Neural cell (in vitro differentiated cells): ENCODE results near the gene GATA2.

Source experiments
- CTCF ChIP-seq: fragments of 450-650 bp; IDR thresholded peaks from 2 replicates; pipeline ENCODE4 v1.5.1; 2014; ENCODE audit warnings: antibody characterized with exemption, mild to moderate bottlenecking, moderate library complexity; ENCODE audit not compliant: poor library complexity, severe bottlenecking
- EP300 ChIP-seq: fragments of 450-650 bp; conservative IDR thresholded peaks from 2 replicates; pipeline ENCODE4 v1.6.1; 2014; ENCODE audit warnings: antibody characterized with exemption, mild to moderate bottlenecking, moderate library complexity; ENCODE audit not compliant: poor library complexity, severe bottlenecking
- EZH2 ChIP-seq: fragments of 200-600, 300-800 bp; shearing (Covaris generic), sonication (generic); IDR thresholded peaks from 2 replicates; pipeline ENCODE4 v1.6.1; 2014; ENCODE audit warnings: antibody characterized with exemption, low read length, borderline replicate concordance, mild to moderate bottlenecking; ENCODE audit not compliant: insufficient read depth, poor library complexity, severe bottlenecking
- MXI1 ChIP-seq: fragments of 450-650 bp; conservative IDR thresholded peaks from 2 replicates; pipeline ENCODE4 v1.6.1; 2014; ENCODE audit warnings: antibody characterized with exemption, mild to moderate bottlenecking; ENCODE audit not compliant: poor library complexity, severe bottlenecking
- POLR2AphosphoS5 ChIP-seq: IDR thresholded peaks from 2 replicates; pipeline ENCODE4 v1.6.1; 2012
- RAD21 ChIP-seq: fragments of 450-650 bp; conservative IDR thresholded peaks from 2 replicates; pipeline ENCODE4 v1.6.1; 2014; ENCODE audit warnings: antibody characterized with exemption, mild to moderate bottlenecking, moderate library complexity
- REST ChIP-seq: IDR thresholded peaks from 2 replicates; pipeline ENCODE4 v1.6.1; 2012; ENCODE audit warnings: borderline replicate concordance
- TAF1 ChIP-seq: IDR thresholded peaks from 2 replicates; pipeline ENCODE4 v1.6.1; 2012; ENCODE audit warnings: low read depth

- TF ChIP-seq CTCF (no peak), RAD21 (no peak), EZH2 (no peak), TAF1 (no peak), MXI1 (no peak), REST (no peak), POLR2AphosphoS5 (no peak), EP300 (no peak)
These were observed 46.4 kb upstream of the GATA2 start for GRCh38 chr3:128539376-128539775.
